ENCODE data around the gene DHRS2.
"Not testable (repeated sequence)": the region's sequence is repeated elsewhere in the genome, so short reads cannot be mapped to it uniquely, and the experiment has no call there.

DHRS2 gene

GRCh38 chr14:23669441-23669840 lies 33.3 kb downstream of the DHRS2 start:
- no peak for ATAC-seq
- Mint-ChIP-seq H3K4me1 (no peaks in the 10 kb centered on the region), H3K4me3 (no peak overlapping the region), H3K9me3 (no peaks in the 10 kb centered on the region), H3K27ac (no peak overlapping the region), H3K27me3 (peaks cover 9% of the 10 kb centered on the region)
- no peak for DNase-seq

GRCh38 chr14:23670481-23670880 lies 34.3 kb downstream of the DHRS2 start:
- Mint-ChIP-seq H3K27me3 (peaks cover 9% of the 10 kb centered on the region), H3K4me1 (no peaks in the 10 kb centered on the region), H3K9me3 (no peaks in the 10 kb centered on the region), H3K27ac (peak overlapping the region; percentile 6 to 86), H3K4me3 (no peak overlapping the region)
- no peak for ATAC-seq
- DNase-seq, result no peak

DNA sequence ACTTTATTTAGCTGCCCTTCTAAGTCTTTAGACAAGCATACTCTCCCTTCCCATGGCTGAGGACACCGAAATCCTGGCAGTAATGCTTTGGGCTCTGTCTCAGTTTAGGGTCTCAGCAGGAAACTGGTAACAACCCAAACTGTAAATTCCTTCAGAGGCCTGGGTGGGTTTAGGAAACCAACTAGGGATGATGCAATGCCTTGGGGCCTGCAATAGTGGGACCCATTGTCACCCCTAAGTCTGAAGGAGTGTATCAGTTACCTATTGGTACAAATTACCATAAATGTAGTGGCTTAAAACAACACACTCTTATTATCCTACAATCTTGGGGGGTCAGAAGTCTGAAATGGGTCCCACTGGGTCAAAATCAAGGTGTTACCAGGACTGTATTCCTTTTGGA lies 36.0 kb downstream of the DHRS2 start:
- DNase-seq, result no peak
- Mint-ChIP-seq H3K27me3 (peaks cover 15% of the 10 kb centered on the region), H3K4me1 (no peaks in the 10 kb centered on the region), H3K4me3 (no peak overlapping the region), H3K9me3 (no peaks in the 10 kb centered on the region), H3K27ac (no peak overlapping the region)
- ATAC-seq, result no peak

DNA sequence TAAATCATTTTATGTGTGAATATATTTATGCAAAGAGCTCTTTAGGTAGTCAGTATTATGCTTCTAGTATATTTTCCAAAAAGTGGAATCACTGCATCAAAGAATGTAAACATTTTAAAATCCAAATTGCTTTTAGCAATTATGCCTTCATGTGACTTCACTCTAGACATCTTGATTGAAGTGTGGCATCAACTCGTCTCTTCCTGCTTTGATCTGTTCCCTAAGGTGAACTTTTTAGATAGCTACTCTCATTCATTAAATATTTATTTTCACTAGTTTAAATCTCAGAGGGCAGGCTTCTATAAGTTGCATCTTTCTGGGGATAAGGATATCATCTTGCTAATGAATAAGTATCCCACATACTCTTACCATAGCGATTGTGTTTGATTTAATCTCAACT lies 39.2 kb downstream of the DHRS2 start:
- Mint-ChIP-seq H3K4me3 (no peak overlapping the region), H3K9me3 (no peaks in the 10 kb centered on the region), H3K27me3 (peaks cover 16% of the 10 kb centered on the region), H3K27ac (no peak overlapping the region), H3K4me1 (no peaks in the 10 kb centered on the region)
- ATAC-seq (no peak), DNase-seq (no peak)

- DNase-seq (no peak), ATAC-seq (no peak)
- Mint-ChIP-seq H3K9me3 (no peaks in the 10 kb centered on the region), H3K4me3 (no peak overlapping the region), H3K27me3 (peaks cover 16% of the 10 kb centered on the region), H3K4me1 (no peaks in the 10 kb centered on the region), H3K27ac (no peak overlapping the region)
Measured at GRCh38 chr14:23675906-23676305, 39.7 kb downstream of the DHRS2 start.

GRCh38 chr14:23681337-23681736 lies 45.2 kb downstream of the DHRS2 start:
- Mint-ChIP-seq H3K27ac (no peak overlapping the region), H3K27me3 (peaks cover 8% of the 10 kb centered on the region), H3K4me1 (no peaks in the 10 kb centered on the region), H3K9me3 (no peaks in the 10 kb centered on the region), H3K4me3 (no peak overlapping the region)
- ATAC-seq (no peak), DNase-seq (no peak)

DNA sequence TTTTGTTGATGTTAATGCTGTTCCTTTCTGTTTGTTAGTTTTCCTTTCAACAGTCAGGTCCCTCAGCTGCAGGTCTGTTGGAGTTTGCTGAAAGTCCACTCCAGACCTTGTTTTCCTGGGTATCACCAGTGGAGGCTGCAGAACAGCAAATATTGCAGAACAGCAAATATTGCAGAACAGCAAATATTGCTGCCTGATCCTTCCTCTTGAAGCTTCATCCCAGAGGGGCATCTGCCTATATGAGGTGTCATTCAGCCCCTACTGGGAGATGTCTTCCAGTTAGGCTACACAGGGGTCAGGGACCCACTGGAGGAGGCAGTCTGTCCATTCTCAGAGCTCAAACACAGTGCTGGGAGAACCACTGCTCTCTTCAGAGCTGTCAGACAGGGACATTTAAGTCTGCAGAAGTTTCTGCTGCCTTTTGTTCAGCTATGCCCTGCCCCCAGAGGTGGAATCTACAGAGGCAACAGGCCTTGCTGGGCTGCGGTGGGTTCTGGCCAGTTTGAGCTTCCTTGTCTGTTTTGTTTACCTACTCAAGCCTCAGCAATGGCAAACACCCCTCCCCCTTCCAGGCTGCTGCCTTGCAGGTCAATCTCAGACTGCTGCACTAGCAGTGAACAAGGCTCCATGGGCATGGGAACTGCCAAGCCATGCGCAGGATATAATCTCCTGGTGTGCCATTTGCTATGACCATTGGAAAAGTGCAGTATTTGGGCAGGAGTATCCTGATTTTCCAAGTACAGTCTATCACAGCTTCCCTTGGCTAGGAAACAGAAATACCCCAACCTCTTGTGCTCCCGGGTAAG lies 53.7 kb downstream of the DHRS2 start:
- not testable (repeated sequence) for H3K27me3 Mint-ChIP-seq, H3K4me1 Mint-ChIP-seq, DNase-seq, H3K9me3 Mint-ChIP-seq, ATAC-seq, H3K4me3 Mint-ChIP-seq, H3K27ac Mint-ChIP-seq

- Mint-ChIP-seq H3K27ac (no peak overlapping the region), H3K4me1 (no peaks in the 10 kb centered on the region), H3K9me3 (peaks cover 6 to 8% of the 10 kb centered on the region in 2 donors)
Measured at GRCh38 chr14:23692416-23692815, 56.3 kb downstream of the DHRS2 start.

GRCh38 chr14:23693252-23693775 lies 57.1 kb downstream of the DHRS2 start:
- Mint-ChIP-seq H3K27me3 (peaks cover 8% of the 10 kb centered on the region), H3K4me1 (no peaks in the 10 kb centered on the region), H3K27ac (peak overlapping the region in 1 of 2 donors; percentile 49), H3K4me3 (no peak overlapping the region), H3K9me3 (peaks cover 6 to 8% of the 10 kb centered on the region in 2 donors)
- no peak for DNase-seq
- no peak for ATAC-seq

More at GRCh38 chr14:23692416-23692815, 56.3 kb downstream of the DHRS2 start:
- Mint-ChIP-seq H3K4me3 (no peak overlapping the region), H3K27me3 (peaks cover 8% of the 10 kb centered on the region)
- DNase-seq (no peak), ATAC-seq (no peak)

- no peaks in the 10 kb centered on the region for H3K4me1 Mint-ChIP-seq
- peaks cover 6 to 8% of the 10 kb centered on the region in 2 donors for H3K9me3 Mint-ChIP-seq
- H3K4me3 Mint-ChIP-seq, result no peak overlapping the region
- peak; percentile 43 to 51 for DNase-seq
- peaks cover 8% of the 10 kb centered on the region for H3K27me3 Mint-ChIP-seq
- ATAC-seq, result peak; percentile 87
- H3K27ac Mint-ChIP-seq, result no peak overlapping the region
Measured at GRCh38 chr14:23694085-23694948, 58.2 kb downstream of the DHRS2 start.
